ENCODE data around the gene MEN1.
A peak's percentile ranks its signal among the peaks of the same experiment; 100 is the strongest.

Gene MEN1

DNA sequence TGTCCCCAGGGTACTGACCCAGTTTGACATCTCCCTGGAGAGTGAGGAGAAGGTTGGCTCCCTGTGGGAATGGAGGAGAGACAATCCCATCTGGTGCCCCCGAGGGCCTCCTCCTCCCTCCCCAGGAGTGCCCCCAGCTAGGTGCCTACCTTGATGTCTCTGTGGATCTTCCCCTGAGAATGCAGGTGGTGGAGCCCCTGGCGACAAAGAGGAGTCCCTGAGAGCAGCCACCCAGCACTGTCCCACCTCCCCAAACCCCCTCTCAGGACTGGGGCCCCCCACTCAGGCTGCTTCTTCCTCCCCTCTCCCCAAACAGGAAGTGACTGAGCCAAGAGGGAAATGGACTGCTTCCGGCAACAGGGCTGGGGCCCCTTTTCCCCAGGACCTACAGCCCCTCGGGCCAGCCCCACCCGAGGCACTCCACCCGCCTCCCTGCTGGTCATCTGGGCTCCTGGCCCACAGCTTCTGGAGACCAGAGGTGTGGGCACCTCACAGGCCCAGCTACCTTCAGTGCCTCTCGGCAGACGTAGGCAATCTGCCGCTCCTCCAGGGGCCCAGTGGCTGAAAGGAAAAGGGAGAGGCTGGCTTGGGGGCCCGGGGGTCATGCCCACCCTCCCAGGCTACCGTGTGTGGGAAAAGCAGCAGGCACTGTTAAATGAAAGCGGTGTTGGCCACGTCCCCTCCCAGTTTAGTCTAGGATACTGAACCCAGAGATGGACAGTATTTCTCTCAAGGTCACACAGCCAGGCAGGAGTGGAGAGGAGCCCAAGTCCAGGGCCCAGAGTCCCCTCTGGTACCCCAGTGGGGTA, 8.6 kb downstream of the MEN1 start:
- no peak for DNase-seq (ENCODE audit: low spot score)

DNA sequence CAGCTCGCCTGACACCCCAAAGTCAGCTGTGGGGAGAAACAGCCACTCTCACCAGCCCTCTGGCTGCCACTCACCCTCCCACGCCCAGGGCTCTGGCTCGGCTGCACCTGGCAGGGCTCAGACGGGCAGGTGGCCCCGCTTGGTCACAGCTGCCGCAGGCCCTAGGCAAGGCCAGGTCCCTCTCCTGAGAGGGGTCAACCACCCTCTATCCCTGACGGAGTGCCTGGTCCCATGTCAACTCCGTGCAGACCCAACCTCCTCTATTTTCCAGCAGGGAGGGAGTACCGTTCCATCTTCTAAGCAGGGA, 9.2 kb downstream of the MEN1 start:
- DNase-seq (ENCODE audit: low spot score) = no peak

DNA sequence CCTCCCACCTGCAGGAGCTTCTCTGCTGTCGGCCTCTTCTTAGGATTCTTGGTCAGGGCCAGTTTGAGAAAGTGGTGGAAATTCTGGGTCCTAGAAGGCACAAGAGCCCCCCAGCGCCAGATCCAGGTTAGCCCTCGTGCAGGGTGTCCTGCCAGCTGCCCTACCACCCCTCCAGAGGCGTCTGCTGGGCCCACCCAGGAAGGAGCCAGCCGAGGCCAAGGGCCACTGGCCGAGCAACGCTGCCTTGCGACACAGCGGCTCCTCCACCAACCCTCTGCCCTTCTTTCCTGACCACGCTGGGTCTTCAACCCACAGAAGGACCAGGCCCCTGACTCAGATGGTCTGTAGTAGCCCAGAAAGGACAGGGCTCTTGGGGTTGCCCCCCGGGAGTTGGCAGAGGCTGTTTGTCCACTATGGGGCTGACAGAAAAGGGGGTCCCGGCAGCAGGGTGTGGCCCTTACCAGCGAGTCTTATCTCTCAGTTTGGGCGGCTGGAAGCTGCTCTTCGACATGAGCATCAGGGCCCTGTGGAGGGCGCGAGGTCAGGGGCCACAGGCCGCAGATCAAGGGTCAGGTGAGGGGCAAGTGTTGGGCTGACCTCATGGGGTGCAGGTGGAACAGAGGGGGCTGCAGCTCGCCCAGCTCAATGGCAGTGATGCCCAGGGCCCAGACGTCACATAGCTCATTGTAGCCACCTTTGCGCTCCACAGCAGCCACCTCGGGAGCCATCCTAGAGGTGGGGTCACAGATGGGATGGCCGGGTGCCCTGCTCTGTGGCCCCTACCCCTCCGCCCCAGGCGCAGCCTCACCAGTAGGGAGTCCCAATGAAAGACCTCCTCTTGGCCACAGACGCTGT, 9.8 kb downstream of the MEN1 start:
- DNase-seq (ENCODE audit: low spot score) = no peak

DNA sequence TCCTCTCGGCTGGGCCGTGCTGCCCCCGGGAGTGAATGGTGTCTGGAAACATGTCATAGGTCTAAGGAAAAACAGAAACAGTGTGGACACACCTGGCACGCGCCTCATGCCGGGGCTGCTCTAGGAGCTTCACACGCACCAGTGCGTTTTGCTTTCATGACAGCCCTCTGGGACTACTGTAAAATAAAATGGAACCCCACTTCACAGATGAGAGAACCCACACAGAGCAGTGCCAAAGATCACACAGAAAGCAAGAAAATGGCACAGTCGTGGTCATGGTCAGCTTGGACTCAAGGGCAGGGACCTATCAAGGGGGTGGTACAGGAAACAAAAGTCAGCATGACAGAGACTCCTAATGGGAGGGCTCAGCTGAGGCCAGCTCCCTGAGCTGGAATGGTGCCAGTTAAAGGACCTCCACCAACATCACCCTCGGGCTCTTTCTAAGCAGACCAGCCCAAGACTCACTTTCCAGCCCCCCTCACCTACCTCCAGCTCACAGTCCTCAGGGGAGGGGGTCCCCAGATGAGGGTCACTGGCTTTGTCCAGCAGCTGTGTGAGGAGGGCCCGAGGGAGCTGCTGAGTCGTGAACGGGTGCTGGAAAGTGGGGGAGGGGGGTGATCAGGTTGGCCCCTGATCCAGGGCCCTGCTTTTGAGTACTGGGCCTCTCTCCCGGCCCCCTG, 10.6 kb downstream of the MEN1 start:
- no peak for DNase-seq (ENCODE audit: low spot score)

DNA sequence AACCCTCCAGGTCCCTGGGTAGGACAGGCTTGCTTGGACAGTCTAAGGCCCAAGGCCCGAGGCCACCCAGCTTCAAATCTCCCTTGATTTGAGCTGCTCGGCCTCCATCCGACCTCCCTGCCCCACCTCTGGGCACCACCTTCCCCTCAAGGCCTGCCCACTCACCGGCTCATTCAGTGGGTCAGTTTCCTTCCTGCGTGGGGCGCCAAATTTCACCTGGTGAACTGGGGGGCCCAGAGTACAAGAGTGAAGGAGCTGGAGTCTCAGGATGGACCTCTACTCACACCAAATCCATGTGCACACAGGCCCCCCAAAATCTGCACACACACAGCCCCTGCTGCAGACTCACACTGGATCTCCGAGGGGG, 11.1 kb downstream of the MEN1 start:
- no peak for DNase-seq (ENCODE audit: low spot score)

DNA sequence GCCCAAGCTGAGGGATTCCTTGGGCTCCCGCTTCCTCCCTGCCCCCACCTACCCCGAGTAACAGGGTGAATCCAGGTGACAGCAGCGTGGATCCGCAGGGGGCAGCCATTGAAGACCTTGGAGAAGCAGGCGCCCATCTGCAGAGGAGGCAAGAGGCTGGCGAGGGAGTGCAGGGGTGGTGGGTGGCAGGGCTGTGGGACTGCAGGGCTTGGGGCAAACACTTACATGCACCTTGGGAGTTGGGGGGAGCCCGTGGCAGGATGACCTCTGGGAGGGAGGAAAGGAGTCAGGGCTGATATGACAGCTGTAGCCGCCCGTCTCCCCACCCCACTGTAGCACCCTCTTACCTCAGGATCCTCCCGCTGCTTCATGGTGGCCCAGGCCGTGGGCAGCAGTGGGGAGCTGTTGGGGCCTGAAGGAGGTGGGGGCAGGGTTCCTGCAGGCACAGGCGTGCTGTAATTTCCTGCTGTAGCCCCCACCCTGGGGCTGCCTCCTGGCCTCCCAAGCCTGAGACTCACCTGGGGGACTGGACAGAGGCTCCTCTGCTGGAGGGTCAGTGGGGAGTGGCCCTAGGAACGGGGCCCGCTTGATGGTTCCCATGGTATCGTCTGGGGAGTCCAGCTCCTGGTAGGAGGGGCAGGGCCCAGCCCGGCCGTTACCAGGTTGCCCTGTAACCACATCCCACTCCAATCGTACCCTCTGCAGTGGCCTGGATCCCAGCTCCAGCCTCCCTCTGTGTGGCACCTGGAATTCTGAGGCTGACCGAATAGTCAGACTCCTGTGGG, 13.4 kb downstream of the MEN1 start:
- no peak for DNase-seq (ENCODE audit: low spot score)

DNA sequence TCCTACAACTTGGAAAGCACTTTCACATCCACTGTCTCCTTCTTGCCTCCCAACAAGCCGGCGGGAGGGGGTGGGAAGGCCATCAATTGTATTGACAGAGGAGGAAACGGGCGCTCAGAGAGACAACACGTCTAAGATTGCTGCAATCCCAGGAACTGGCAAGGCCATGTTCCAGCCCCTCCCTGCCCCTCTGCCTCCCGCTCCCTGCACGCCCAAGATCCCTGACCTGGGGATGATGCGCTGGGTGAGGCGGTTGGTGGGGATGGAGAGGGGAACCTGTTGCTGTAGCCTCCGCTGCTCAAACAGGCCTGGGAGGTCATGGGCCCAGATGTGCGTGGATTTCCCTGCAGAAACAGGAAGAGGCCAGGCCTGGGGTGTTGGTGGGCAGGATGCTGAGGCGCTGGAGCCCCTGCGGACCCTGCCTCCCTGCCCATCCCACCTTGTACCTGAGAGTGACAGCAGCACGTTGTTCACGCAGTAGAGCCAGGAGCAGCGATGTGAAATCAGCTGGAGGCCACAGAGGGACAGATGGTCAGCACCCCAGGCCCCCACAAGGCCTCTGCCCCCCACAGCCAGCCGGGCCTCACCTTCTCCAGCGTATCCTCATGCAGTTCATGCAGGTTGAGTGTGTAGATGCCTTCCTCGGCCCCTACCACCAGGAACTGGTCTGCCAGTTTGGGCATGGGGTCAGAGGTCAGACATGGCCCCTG, 14.1 kb downstream of the MEN1 start:
- no peak for DNase-seq (ENCODE audit: low spot score)

DNA sequence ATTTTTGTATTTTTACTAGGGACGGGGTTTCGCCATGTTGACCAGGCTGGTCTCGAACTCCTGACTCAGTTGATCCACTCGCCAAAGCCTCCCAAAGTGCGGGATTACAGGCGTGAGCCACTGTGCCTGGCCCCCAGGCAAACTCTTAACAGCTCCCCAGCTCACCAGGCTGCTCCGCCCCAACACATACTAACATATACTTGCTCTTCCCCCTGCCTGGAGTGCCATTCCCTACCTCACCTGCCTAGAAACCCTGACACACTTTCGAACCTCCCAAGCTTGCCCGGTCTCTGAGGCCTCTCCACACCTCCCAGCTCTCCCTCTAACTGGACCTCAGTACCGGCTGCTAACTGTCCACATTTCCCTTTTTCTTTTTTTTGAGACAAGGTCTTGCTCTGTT, 15.8 kb downstream of the MEN1 start:
- no peak for DNase-seq (ENCODE audit: low spot score)

DNA sequence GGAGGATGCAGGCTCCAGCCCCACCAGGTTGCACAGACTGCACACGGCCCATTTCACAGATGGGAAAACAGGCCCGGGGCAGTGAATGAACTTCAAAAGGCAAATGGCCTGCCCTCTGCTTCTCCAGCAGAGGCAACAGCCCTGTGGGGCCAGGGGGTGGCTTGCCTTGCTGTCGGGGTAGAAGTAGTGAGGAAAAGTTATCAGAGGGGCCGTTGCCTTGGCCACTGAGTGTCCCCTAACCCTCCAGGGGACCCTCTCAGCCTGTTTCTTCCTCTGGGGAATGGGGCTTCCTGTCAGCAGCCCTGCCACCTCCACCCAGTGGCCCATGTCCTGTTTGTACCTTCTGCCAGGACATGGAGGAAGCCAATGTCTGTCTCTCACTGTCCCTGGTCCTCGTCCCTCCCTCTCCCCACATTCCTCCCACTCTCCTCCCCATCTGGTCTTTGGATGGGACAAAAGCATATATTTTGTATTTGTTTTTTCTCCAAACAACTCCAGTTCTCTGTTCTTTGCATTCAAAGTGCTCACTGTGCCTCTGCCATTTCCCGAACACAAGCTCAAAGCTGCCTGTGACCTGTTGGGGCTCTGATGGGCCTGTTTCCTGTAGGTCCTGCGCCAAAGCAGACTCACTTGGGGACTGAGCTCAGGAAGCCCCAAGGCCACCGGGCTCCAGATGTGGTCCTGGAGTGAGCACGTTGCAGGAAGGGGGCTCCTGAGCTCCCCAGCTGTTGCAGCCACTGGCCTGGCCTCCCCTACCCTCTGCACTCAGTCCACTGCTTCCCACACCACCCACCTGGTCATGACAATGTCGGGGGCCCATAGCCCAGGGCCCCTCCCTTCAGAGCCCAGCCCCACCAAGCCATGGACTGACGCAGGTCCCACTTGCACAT, 16.8 kb downstream of the MEN1 start:
- DNase-seq (ENCODE audit: low spot score) = no peak

DNA sequence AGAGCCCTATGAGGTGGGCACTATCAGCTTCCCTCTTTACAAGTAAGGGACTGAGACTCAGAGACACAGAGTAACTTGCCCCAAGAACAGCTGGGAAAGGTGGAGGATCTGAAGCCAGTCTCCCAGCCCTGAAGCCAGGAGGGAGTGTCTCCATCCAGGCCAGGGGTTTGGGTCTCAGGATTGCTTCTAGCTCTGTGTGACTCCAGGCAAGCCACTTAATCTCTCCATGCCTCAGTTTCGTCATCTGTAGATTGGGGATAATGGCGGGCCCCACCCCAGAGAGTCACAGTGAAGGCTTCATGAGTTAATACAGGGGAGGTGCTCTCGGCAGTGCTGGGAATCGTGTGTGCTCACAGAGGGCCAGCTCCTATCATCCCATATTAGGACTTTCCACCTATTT, 17.9 kb downstream of the MEN1 start:
- no peak for DNase-seq (ENCODE audit: low spot score)

DNA sequence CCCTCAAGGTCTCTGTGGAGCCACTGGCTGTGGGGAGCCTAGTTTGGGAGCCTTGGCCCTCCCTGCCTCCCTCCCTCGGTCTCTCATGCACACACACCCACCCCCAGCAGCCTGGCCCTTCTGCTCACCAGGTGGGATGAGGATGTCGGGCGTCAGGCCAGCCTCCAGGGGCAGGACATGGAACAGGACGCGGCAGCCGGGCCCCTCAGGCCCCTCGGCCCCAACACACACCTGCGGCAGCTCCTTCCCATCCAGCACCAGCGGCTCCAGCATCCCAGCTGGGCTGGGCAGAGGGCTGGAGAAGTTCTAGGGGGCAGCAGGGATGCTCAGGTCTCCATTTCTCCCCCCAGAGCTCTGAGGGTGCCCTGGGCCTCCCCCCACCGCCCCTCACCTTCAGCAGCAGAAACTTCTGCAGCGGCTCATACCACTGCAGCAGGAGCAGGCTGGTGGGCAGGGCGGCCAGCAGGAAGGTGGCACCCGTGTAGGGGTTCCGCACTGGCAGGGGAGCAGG, 18.5 kb downstream of the MEN1 start:
- no peak for DNase-seq (ENCODE audit: low spot score)

DNA sequence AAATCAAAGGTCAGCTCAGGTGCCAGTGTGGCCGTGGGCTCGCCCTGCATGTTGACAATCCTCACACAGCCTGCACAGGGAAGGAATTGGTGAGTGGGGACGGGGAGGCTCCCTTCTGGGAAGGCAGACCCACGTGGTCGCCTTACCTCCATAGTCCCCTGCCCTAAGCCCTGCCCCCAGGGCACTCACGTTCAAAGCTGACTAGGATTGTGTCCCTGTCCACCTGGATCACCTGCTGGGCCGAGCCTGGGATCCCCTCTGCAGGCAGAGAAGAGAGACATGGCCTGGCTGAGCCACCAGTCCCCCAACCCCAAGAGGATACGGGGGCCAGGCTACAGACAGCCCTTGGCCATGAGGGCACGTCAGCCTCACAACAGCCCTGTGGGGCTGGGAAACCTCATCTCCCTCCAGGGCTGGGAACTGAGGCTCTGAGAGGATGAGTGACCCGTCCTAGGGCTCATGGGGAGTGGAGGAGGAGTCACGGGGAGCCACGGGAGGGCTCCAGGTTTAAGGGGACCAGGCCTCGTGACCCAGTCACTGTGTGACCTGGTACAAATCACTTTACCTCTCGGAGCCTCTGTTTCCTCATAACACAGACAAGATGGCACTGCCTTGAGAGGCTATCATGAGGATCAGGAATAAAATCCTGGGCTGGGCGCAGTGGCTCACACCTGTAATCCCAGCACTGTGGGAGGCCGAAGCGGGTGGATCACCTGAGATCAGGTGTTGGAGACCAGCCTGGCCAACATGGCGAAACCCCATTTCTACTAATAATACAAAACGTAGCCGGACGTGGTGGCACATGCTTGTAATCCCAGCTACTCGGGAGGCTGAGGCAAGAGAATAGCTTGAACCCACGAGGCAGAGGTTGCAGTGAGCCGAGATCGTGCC, 19.9 kb downstream of the MEN1 start:
- DNase-seq (ENCODE audit: low spot score) = no peak

DNA sequence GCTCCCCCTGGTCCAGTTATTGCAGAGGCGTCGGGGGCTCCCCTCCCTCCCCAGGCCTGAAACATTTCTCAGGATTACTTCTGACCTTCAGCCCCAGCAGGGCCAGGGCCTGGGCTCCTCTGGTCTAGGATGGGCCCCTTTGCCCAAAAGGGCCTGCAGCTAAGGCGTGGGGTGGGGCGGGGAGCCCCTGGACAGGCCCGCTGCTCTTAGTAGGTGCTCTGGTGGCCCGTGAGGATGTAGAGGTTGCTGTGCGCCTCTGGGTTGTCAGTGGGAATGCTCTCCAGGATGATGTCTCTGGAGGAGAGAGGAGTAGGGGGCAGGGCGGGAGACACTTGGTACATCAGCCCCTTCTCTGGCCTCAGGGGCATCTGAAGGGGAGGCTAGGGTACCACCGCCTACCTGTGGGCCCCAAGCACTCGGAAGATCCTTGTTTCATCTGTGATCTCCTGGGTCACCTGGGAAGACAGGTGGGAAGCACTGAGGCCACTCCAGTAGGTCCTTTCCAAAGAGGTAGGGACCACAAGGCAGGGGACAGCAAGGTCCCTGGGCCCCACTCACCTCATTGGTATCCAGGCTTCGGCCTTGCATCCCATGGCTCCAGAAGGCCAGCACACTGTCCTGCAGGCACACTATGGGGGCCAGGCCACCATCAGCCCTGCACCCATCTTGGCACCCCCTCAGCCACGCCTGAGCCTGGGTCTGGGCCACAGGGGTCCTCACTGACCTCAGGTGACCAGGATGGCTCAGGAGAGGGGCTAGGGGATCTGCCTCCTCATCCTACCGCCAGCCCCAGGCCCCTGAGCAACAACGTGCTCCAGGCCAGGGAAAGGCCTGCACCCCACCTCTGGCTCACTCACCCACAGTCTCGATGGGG, 20.8 kb downstream of the MEN1 start:
- no peak for DNase-seq (ENCODE audit: low spot score)

DNA sequence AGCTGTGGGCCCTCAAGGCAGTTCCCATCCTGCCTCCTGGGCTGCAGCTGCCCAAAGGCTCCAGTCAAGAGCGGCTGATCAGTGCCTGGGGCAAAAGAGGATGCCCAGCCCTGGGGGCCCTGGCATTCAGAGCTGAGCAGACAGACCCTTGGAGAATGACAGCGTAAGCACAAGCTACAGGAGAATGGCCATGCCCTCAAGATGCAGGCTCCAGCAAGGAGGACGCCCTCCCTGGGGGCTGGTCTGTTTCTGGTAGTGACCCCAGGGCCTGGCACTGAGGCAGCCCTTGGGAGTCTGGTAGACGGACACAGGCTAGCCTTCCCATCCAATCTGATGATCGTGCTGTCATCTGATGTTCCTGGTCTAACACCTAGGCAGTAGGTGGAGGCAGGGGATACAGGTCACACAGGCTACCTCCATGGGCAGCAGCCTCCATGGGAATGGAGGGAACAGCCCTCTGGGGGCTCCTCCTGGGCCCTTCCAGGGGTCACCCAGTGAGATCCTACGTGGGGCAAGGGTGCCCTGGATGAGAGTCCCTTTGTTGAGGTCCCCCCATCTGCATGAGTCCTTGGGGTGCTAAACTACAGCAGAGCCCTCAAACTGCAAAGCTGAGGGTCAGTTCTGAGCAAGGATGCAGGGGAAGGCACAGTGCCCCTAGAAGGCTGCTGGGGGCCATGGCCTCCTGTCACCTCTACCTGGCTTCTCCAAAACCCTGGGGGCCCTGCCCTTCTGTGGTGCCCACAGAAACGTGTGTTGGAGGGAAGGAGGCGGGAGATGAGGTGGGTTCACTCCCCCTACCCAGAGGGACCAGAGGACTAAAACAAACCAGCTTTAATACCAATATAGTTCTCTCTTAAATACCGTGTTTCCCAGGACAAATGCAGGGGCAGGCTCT, 21.8 kb downstream of the MEN1 start:
- DNase-seq (ENCODE audit: low spot score) = no peak

DNA sequence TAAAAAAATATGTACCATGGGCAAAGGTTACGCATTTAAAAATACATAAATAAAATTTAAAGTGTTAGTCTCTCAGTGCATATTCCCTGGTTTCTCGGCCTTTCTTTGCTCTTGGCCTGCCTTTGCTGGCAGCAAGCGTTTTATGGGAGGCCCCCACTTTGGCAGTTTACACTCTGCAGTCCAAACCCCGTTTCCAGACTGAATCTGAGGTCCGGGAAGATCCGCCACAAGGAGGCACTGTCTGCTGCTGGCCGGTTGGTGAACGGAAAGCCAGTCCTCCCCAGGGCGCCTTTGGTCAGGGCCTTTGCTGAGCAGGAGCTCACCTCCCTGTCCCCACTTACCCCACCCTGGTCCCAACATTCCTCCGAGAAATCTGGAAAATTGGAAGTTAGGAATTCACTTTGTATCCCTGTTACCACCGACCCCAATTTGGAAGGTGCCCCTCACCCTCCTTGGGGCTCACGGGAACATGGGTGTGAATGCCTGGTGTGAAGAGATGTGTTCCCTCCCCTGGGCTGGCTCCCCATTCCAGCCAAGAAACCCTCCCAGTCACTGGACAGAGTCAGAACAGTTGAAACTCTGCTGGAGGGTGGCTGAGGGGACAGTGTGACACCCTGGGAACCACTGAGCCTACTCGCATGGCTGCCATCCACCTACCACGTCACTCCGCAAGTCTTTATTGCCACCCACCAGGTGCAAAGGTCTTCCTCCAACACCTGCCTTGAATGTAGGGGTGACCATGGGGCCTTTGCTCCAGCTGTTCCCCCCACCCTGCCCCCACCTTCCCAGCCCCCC, 22.6 kb downstream of the MEN1 start:
- DNase-seq (ENCODE audit: low spot score) = peak; percentile 59

DNA sequence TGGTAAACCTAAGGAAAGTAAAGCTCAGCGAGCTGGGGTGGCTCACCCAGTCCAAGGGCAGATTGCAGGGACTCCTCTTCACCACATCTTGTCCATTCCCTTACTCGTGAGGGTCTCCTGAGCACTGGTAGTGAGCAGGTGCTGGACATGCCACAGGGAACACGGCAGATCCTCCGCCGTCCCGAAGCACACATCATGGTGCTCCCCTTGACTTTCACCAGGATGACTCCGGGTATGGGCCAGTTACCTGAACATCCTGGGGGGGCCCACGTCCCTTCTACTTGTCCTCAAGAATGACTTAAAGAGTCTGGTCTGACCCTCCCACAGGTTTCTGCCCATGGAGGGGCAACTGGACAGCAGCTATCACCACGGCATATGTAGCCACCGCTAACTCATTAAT, 24.0 kb downstream of the MEN1 start:
- no peak for DNase-seq (ENCODE audit: low spot score)

All from Ammon's horn (tissue), 1 donor.